GM21737 (cell line): ENCODE measurements around the gene GOLGA2.

ENCODE experiments used
- ATAC-seq: cut with Tn5 transposase; IDR thresholded peaks from one replicate; pipeline ENCODE4 v1.9.1; 2021; ENCODE audit warnings: mild to moderate bottlenecking, moderate library complexity; ENCODE audit not compliant: unreplicated experiment

GOLGA2 gene

DNA sequence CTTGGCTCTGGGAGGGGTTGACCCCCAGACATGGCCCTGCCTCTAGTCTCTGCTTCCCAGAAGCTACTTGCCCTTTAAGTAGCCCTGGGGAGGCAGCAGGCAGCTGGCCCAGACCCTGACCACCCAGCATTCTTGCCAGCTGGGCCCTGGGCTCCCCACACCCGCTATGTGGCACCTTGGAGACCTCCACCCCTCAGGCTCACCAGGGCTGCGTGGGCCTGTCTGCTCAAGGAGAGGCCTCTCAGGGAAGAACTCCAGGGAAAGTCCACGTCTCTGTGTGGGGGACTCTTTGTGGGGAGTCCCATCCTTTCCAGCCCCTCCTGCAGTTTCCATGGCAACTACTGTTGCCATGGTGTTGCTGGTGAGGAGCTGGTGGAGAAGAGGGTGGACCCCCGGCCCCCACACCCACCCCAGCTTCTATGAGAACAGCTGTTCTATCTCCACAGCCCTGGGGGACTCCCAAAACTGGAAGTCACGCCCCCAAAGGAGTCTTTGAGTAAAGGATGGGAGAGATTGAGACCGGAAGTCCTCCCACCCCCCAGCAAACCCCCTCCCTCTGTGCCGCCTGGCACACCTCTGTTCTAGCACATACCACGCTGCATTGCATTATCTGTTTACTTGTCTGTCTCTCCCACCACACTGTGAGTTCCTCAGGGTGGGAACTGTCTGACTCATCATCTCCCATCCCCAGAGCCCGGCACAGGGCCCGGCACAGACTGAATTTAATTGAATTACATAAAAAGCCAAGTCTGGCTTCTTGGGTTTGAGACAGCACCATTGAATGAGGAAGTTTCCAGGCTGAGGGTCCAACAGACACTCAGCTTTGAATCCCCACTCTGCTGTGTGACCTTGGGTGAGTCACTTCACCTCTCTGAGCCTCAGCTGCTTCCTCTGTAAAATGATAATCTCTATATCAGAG is 60.1 kb downstream of the GOLGA2 start:
- no peak for ATAC-seq

DNA sequence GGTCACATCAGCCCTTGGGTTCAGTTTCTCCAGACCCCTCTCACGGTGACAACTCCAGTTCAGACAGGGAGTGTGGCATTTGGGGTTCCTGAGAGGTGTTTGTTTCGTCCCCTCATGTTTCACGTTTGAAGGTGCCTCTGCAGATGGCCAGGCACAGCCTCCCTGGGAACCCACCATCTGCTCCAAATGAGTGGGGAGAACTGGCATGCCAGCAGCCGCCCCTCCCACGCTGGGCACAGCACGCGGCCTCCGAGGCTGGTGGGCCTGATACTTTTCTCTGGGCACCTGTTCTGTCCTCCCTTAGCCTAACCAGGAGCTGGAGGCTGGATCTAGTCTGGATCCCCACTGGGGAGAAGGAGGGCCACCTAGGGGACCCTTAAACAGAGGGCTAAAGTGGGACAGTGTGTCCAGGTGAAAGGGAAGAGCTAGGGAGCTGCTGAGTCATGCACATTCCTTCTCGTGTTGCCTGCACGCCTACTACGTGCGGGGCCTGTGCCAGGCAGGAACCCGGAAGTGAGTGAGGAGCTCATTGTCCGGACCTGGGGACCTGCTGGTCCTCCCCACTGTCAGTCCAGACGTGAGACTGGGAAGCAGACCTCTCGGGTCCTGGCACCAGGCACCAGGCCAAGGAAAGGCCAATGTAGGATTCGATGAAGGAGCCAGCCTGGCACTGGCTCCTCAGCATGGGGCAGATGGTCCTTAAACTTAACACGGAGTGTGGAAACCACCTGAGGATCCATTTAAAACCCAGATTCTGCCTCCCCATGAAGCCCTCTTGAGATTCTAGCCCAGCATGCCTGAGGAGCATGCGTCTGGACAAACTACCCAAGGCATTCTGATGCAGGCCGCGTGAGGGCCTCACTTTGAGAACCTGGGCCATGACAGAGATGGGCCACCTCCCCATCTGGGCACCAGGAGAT is 61.0 kb downstream of the GOLGA2 start:
- no peak for ATAC-seq

DNA sequence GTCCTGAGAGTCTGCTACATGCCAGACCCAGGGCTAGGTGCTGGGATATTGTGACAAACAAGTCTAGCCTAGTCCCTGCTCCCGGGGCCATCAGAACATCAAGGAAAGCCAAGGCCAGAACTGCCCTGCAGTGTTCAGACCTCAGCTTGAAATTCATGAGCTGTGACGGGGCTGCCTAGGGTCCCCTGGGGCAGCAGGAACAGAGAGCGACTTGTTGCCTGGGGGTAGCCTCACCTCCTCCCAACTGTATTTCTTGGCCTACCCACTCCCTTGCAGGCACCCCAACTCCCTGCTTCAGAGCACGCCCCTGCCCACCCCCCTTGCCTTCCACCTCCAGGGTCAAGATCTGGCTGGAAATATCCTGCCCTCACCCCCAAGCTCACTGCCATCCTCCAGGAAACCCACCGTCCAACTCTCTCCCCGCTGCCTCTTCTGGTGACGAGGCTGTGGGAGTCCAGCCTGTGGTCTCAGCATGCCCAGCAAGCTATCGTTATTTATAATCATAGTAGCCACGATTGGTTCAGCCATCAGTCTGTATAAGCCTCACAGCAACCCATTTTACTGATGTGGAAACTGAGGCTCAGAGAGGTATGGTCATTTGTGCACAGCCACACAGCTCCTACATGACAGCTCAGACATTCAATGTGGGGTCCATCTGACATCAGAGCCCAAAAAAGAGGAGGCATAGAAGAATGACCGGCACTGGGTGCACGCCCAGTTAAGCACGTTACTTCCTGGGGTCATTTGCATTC is 61.9 kb downstream of the GOLGA2 start:
- ATAC-seq = no peak

DNA sequence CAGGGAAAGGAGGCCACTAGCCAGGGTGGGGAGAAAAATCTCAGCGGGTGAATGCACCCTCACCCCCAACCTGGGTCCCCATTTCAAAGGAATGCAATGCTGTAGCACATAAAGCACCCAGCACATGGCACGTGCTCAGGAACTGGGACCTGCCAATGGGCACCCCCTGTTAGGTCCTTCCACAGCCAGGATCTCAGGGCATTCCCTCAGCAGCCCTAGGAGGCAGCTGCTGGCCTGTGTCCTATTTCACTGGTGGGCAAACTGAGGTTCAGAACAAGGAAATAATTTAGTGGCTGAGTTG is 63.9 kb downstream of the GOLGA2 start:
- no peak for ATAC-seq

DNA sequence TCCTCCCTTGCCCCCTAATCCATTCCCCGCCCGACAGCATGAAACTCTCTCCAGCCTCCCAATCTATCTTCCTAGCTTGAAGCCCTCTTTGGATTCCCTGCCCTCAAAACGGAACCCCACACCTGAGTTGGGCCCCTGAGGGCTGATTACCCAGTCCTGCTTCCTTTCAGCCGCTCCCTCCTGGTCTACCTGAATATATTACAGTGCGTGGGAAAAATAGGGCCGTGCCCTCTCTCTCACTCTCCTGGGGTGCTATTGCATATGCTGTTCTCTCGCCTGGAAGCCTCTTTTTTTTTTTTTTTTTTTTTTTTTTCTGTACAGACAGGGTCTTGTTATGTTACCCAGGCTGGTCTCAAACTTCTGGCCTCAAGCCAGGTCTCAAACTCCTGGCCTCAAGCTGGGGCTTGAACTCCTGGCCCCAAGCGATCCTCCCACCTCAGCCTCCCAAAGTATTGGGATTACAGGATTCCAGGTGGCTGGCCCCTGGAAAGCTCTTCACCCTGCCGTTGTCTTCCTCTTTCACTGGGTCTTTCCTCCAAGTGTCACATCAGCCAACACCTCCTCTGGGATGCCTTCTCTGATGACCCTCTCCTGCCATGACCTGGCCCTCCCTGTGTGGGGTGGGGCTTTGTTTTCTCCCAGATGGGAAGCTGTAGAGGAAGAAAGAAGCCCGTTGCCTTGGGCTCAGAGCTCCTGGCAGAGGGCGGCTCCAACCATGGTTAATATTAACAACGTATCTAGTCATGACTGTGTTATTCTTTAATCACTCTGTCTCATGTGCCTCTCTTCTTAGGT is 64.4 kb downstream of the GOLGA2 start:
- no peak for ATAC-seq

DNA sequence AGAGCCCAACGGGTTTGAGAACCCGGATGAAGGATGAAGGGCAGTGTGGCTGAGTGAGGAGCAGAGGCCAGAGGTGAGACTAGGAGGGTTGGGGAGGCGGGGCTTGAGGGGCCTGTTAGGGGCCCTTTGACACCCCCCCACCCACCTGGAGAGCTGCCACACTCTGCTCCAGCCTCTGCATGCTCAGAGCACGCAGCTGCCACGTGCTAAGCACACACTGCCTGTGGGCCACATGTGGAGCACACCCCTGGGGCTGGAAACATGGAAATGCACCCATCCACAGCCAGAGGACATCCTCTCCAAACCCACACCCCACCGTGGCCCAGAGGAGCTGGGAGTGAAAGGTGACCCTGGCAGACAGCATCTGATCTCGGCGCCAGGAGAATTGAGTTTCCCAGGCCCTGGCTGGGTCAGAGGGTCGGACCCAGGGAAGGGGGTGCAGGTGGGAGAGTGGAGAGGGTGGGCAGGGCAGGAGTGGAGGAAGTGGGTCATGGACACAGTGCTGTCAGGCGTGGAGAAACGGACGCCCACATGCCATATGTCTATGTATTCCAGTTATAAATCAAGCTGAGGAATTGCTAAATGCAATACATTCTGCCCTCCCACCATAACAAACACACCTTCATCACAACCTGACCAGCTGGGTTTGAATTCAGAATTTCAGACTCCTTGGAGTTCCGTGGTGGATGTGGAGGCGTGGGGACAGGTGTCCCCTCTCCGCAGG is 66.7 kb downstream of the GOLGA2 start:
- ATAC-seq = no peak

DNA sequence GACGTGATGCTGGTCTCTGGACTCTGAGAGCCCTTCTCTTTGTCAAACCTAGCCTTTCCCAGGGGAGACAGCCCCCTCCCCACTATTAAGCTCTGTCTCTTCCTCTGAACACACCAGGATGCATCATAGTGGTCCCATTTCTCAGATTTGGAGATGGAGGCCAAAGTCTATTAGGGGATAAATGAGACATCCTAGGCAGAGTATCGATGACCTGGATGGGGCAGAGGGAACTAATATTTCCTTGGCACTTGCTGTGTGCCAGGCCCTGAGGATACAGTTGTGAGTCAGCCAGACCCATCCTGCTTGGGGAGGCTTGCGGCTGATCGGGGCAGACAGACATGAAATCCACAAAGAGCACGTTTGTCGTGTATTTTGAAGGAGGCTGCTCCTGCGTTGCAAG is 67.4 kb downstream of the GOLGA2 start:
- no peak for ATAC-seq

DNA sequence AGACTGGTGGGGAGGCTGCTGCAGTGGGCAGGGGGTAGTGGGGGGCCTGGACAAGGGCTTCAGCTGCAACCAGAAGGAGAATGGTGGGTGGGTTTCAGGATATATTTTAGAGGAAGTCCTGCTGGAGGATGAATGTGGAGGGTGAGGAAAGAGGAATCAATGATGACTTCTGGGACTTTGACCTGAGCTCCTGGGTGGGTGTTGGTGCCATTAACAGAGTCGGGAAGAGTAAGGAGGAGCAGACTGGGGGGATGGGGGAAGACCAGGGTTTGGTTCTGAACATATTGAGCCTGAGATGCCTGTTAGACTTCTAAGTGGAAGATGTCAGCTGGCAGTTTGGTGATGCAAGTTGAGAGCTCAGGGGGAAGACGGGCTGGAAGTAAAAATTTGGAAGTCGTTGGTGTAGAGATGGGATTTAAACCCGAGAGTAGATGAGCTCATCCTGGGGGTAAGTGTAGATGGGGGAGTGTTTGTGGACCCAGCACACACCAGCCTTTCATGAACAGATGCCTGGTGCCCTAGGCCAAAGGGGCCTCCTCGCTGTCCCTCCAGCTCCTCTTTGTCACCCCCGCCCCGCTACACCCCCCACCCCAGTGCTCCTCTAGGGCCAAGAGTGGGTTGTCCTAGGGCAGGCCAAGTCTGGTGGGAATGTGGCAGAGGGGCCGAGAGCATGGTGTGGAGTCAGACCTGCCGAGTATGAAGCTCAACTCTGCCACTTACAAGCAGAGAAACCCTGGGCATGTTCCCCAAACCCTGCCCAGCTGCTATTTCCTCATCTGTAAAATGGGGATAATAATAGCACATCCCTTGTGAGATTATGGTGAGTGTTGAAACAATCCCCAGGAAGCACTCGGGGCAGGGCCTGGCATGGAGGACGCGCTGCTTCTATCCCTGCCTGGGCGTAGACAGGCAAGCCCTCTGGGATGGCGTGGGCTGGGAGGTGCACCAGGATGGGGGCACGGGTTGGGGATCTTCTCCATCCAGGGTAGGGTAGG is 68.6 kb downstream of the GOLGA2 start:
- ATAC-seq = no peak

DNA sequence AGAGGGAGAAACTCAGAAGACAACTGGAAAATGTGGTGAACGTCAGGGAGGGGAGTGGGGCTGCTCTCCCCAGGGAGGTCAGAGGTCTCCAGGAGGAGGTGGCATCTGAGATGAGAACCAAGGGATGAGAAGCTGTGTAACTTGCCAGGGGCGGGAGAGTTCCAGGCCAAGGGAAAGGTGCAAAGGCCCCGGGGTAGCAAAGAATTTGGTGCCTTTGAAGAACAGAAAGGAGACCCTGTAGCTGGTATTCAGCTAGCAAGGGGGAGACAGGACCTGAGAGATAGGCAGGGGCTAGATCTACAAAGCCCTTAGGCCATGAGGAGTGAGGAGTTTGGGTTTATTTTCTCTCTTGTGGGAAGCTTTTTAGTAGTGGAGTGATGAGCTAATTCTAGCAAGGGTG is 69.3 kb downstream of the GOLGA2 start:
- ATAC-seq = no peak
